ENCODE measurements around the gene INKA1.

DNA sequence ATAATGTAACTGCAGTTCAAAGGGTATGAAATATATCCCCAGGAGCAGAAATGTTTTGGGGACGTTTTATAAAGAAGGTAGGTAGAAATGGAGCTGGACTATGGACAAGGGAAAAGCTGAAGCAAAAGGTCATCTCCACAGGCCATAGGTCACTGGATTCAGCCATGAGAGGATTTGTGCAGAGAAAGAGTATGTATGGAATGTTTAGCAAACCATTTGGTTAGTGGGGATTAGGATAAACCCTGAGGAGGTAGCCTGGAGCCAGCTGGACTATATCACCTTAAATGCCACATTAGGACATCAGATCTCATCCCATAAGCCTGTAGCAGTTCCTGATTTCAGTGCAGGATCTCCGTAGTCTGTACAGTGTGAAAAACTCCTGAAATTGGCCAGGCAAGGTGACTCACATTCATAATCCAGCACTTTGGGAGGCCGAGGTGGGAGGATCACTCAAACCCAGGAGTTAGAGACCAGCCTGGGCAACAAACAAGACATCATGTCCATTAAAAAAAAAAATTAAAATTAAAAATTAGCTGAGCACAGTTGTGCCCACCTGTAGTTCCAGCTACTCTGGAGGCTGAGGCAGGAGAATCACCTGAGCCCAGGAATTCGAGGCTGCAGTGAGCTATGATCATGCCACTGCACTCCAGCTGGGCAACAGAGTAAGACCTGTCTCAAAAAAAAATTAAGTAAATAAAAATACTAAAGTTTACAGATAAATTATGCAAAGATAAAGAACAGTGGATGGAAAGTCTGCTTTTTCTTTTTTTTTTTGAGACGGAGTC, 21.5 kb upstream of the INKA1 start:
- TF ChIP-seq ZNF175 (CRISPR knock-in tag; IDR thresholded peaks at IDR 0.05; ENCODE audit: low read depth) (no peak), RBM17 (IDR thresholded peaks at IDR 0.05; ENCODE audit: borderline replicate concordance, low read depth, low read length) (no peak), PML (IDR thresholded peaks at IDR 0.05; ENCODE audit: low read length) (no peak)
- TF ChIP-seq, protein P1, sequence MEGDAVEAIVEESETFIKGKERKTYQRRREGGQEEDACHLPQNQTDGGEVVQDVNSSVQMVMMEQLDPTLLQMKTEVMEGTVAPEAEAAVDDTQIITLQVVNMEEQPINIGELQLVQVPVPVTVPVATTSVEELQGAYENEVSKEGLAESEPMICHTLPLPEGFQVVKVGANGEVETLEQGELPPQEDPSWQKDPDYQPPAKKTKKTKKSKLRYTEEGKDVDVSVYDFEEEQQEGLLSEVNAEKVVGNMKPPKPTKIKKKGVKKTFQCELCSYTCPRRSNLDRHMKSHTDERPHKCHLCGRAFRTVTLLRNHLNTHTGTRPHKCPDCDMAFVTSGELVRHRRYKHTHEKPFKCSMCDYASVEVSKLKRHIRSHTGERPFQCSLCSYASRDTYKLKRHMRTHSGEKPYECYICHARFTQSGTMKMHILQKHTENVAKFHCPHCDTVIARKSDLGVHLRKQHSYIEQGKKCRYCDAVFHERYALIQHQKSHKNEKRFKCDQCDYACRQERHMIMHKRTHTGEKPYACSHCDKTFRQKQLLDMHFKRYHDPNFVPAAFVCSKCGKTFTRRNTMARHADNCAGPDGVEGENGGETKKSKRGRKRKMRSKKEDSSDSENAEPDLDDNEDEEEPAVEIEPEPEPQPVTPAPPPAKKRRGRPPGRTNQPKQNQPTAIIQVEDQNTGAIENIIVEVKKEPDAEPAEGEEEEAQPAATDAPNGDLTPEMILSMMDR (IDR thresholded peaks at IDR 0.05 in 2 of 3, conservative IDR thresholded peaks at IDR 0.05 in 1 of 3; ENCODE audit: insufficient read depth in 2 of 3, low read depth in 1 of 3, low read length in 3 of 3) = no peak

All from K562 (cell line).